ENCODE measurements around the gene UBE2E2.
A peak's percentile ranks its signal among the peaks of the same experiment; 100 is the strongest.

UBE2E2 gene

GRCh38 chr3:23162934-23163333 lies 40.2 kb upstream of the UBE2E2 start:
- no peak overlapping the region for H3K4me3 ChIP-seq (ENCODE audit: control insufficient read depth, low read depth, low read length)
- no peak for DNase-seq (ENCODE audit: low read depth)
- TF ChIP-seq, protein P1, sequence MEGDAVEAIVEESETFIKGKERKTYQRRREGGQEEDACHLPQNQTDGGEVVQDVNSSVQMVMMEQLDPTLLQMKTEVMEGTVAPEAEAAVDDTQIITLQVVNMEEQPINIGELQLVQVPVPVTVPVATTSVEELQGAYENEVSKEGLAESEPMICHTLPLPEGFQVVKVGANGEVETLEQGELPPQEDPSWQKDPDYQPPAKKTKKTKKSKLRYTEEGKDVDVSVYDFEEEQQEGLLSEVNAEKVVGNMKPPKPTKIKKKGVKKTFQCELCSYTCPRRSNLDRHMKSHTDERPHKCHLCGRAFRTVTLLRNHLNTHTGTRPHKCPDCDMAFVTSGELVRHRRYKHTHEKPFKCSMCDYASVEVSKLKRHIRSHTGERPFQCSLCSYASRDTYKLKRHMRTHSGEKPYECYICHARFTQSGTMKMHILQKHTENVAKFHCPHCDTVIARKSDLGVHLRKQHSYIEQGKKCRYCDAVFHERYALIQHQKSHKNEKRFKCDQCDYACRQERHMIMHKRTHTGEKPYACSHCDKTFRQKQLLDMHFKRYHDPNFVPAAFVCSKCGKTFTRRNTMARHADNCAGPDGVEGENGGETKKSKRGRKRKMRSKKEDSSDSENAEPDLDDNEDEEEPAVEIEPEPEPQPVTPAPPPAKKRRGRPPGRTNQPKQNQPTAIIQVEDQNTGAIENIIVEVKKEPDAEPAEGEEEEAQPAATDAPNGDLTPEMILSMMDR (conservative IDR thresholded peaks at IDR 0.05; ENCODE audit: control insufficient read depth, insufficient read depth, low read depth, low read length), result no peak

- H3K4me3 ChIP-seq (ENCODE audit: control insufficient read depth, low read depth, low read length), result no peak overlapping the region
- TF ChIP-seq, protein P1 (conservative IDR thresholded peaks at IDR 0.05; ENCODE audit: control insufficient read depth, insufficient read depth, low read depth, low read length), result no peak
- DNase-seq (ENCODE audit: low read depth), result no peak
Measured at GRCh38 chr3:23164746-23165145, 38.4 kb upstream of the UBE2E2 start.

DNA sequence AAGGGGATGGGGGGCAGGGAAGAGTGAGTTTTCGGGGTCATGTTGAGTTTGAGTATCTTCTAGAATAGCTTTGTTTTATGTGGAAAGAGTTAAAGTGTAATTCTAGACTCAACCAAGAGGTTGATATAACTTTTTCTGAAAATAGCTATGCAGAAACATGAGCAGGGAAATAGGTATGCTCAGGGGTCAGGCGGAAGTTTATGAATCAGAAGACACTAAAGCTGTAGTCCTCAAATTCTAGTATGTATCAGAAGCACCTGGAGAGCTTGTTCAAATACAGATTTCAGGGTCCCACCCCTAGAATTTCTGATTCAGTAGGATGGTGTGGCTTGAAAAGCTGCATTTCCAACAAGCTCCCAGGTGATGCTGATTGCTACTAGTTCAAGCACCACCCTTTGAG lies 37.6 kb upstream of the UBE2E2 start:
- no peak overlapping the region for H3K4me3 ChIP-seq (ENCODE audit: control insufficient read depth, low read depth, low read length)
- no peak for DNase-seq (ENCODE audit: low read depth)
- TF ChIP-seq, protein P1 (conservative IDR thresholded peaks at IDR 0.05; ENCODE audit: control insufficient read depth, insufficient read depth, low read depth, low read length), result no peak

DNA sequence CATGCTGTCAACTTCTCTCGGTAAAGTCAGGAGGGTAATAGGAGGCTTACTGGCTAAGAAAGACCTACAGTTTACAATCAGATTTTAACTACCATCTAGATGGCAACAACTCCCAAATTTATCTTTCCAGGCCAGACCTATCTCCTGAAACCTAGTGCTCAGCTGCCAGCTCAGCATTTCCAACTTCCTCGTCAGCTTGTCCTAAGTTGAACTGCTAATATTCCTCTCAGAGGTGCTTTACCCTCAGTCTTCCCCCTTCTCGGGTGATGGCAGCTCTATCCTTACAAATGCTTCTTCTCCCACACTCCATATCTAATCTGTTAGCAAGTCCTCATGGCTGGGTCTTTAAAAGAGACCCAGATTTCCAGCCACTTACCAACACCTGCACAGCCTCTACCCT lies 36.9 kb upstream of the UBE2E2 start:
- no peak for DNase-seq (ENCODE audit: low read depth)
- TF ChIP-seq, protein P1 (conservative IDR thresholded peaks at IDR 0.05; ENCODE audit: control insufficient read depth, insufficient read depth, low read depth, low read length), result no peak
- H3K4me3 ChIP-seq (ENCODE audit: control insufficient read depth, low read depth, low read length), result no peak overlapping the region

DNA sequence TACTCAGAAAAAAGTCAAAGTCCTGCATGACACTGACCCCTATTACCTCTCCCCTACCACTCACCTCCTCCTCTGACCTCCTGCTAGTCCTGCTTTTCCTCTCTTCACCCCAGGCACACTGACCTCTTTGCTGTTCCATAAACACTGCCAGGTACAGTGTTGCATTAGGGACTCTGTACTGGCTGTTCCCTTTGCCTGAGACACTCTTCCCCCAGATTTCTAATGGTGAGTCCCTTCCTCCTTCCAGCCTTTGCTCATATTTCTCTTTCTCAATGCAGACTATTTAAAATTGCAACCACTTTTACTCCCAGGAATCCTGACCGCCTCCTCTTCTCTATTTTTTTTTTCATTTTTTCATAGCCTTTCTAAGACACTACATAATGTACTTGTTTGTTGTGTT lies 36.3 kb upstream of the UBE2E2 start:
- H3K4me3 ChIP-seq (ENCODE audit: control insufficient read depth, low read depth, low read length), result no peak overlapping the region
- TF ChIP-seq, protein P1 (conservative IDR thresholded peaks at IDR 0.05; ENCODE audit: control insufficient read depth, insufficient read depth, low read depth, low read length), result no peak
- no peak for DNase-seq (ENCODE audit: low read depth)

- no peak overlapping the region for H3K4me3 ChIP-seq (ENCODE audit: control insufficient read depth, low read depth, low read length)
- TF ChIP-seq, protein P1 (conservative IDR thresholded peaks at IDR 0.05; ENCODE audit: control insufficient read depth, insufficient read depth, low read depth, low read length), result no peak
- no peak for DNase-seq (ENCODE audit: low read depth)
Measured at GRCh38 chr3:23169551-23169950, 33.6 kb upstream of the UBE2E2 start.

DNA sequence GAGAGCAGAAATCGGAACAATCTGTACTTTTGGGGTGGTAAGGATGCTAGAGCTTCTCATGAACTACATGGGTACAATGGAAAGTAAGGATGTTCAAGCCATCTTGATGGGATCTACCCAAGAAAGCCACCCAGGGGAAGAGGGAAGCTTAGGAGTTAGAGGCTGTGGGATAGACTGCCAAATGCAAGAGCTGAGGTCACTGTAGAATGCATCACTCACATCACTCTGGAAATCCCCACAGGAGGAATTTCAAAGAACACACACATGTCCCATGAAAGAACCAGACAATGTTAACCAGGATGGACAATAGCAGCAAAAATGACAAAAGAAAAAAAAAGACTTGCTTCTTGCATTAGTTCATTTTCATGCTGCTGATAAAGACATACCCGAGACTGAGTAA lies 32.8 kb upstream of the UBE2E2 start:
- no peak overlapping the region for H3K4me3 ChIP-seq (ENCODE audit: control insufficient read depth, low read depth, low read length)
- TF ChIP-seq, protein P1 (conservative IDR thresholded peaks at IDR 0.05; ENCODE audit: control insufficient read depth, insufficient read depth, low read depth, low read length), result no peak
- peak; percentile 40 for DNase-seq (ENCODE audit: low read depth)

Data from fibroblast of mammary gland (primary cell).